Thyroid gland (tissue), 4 donors: ENCODE measurements around the gene C1QB. TPM values are rescaled to one million over a fixed set of nuclear protein-coding genes. Genes with fewer than 3 reads are reported as not detected.

Experiments used
- DNase-seq, 2 donors: peaks; one replicate each; pipeline ENCODE4 v3.0.0-alpha.2; 2019
- H3K27ac ChIP-seq, 3 donors: fragments of 200-600 bp; sonication (generic); 1 replicate in 2 of 3; 2 replicates in 1 of 3; pipeline ENCODE4 v1.5.1; 2016 to 2019; ENCODE audit warnings: mild to moderate bottlenecking in 1 of 3, moderate library complexity in 1 of 3
- H3K27me3 ChIP-seq: fragments of 200-600 bp; sonication (generic); one replicate; pipeline ENCODE4 v1.5.1; 2019
- H3K36me3 ChIP-seq, 2 donors: fragments of 200-600 bp; sonication (generic); one replicate each; pipeline ENCODE4 v1.5.1; 2016 to 2019
- H3K4me1 ChIP-seq, 2 donors: fragments of 200-600 bp; sonication (generic); one replicate each; pipeline ENCODE4 v1.5.1; 2017 to 2019
- H3K4me3 ChIP-seq, 3 donors: fragments of 200-600 bp; sonication (generic); replicated peaks in 1 of 3; 1 replicate in 2 of 3; 2 replicates in 1 of 3; pipeline ENCODE4 v1.5.1; 2016; ENCODE audit warnings: mild to moderate bottlenecking in 1 of 3
- H3K9me3 ChIP-seq: fragments of 200-600 bp; sonication (generic); one replicate; pipeline ENCODE4 v1.5.1; 2017
- POLR2A ChIP-seq, 2 donors: fragments of 450-650 bp; IDR thresholded peaks; one replicate each; pipeline ENCODE4 v1.6.1; 2017; ENCODE audit warnings: antibody characterized with exemption in 2 of 2, mild to moderate bottlenecking in 2 of 2, moderate library complexity in 1 of 2
- WGBS, 2 donors: methylation state at CpG; one replicate each; pipeline ENCODE4 v1.1.5; 2017; 5-methylcytosine and 5-hydroxymethylcytosine counted together
- intact Hi-C: fragments of 100-400 bp; cut with DNase I; formaldehyde crosslinking; loops from one replicate; pipeline ENCODE4 v1.15.1; 2023
- total RNA-seq, 4 donors: library from RNA; depleted of rRNA; stranded (reverse); fragments of >200 nt; gene quantifications; one replicate each; pipeline ENCODE4 v1.2.3, GENCODE V29; 2016
- TF ChIP-seq, protein P1 (sequence below), 6 experiments: fragments of 200-600 bp in 3 of 6; fragments of 450-650 bp in 3 of 6; sonication (generic) in 3 of 6; IDR thresholded peaks; one replicate each; pipeline ENCODE4 v1.5.1; 2016 to 2019; ENCODE audit warnings: antibody characterized with exemption in 6 of 6, mild to moderate bottlenecking in 2 of 6, inconsistent platforms in 1 of 6, moderate library complexity in 1 of 6

The C1QB gene
- total RNA-seq, 4 donors from 2014 or later: 83.4 to 258 (median 146) TPM

DNA sequence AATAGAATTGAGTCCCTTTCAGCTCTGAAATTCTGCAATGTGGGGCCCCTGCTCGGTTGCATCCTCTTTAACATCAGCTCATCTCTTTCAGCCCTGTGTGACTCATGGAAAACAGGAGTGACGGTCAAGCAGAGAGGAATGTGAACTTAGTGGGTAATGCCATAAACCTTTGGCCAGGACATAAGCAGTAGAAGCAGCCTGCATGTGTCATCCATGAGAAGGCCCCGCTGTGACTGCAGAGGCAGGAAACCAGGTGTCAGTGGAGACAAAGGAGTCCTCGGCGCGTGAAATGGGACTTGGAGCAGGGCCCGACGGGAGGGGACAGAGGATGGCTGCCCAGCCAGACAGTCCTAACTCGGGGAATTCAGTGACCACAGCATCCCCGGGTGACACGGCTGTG, 36.5 kb downstream of the C1QB start:
- 63 to 65% methylated on average over 11 of the region's 11 CpGs for WGBS, 2 donors
- no peaks in the 10 kb centered on the region for H3K36me3 ChIP-seq
- no peaks in the 10 kb centered on the region for H3K9me3 ChIP-seq
- no peak overlapping the region for H3K4me3 ChIP-seq
- TF ChIP-seq, protein P1, sequence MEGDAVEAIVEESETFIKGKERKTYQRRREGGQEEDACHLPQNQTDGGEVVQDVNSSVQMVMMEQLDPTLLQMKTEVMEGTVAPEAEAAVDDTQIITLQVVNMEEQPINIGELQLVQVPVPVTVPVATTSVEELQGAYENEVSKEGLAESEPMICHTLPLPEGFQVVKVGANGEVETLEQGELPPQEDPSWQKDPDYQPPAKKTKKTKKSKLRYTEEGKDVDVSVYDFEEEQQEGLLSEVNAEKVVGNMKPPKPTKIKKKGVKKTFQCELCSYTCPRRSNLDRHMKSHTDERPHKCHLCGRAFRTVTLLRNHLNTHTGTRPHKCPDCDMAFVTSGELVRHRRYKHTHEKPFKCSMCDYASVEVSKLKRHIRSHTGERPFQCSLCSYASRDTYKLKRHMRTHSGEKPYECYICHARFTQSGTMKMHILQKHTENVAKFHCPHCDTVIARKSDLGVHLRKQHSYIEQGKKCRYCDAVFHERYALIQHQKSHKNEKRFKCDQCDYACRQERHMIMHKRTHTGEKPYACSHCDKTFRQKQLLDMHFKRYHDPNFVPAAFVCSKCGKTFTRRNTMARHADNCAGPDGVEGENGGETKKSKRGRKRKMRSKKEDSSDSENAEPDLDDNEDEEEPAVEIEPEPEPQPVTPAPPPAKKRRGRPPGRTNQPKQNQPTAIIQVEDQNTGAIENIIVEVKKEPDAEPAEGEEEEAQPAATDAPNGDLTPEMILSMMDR (IDR thresholded peaks at IDR 0.05): no peak
- TF ChIP-seq POLR2A (IDR thresholded peaks at IDR 0.05): no peak
- no peaks in the 10 kb centered on the region for H3K27me3 ChIP-seq
- DNase-seq: peak; percentile 12 to 41
- H3K4me1 ChIP-seq: no peaks in the 10 kb centered on the region
- no peak overlapping the region for H3K27ac ChIP-seq
- intact Hi-C loops: no loop called here

DNA sequence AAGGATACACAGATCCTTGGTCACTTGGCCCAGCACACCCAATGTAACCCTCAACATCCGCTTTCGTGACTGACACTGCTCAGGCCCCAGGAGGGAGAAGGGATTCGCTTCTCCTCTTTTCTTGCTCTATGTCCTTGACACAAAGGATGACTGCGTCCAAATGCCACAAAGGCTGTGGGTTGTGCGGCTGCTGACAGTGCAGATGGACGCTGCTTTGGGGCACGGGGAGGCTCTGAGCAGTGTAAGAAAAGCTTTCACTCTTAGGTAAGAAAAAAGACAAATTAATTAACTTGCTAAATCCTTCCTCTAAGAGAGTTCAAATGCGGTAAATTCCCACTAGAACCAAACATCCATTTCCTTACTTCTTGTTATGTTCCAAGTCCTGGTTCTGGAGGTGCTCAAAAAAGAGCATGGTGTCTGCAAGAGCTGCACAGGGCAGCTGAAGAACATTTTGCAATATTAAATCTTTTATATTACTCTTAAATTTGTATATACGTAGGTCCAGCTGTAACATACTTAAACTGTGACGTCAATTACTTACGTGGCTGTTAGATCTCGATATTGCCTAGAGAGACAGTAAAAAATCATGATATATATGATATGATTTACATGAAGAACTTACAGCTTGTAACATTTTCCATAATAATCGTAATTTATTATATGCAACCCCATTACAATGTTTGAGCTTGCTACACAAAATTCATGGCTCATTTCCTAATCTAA, 38.2 kb downstream of the C1QB start:
- no peak for DNase-seq
- Histone ChIP-seq H3K4me3 (no peak overlapping the region), H3K27ac (no peak overlapping the region), H3K27me3 (no peaks in the 10 kb centered on the region), H3K4me1 (no peaks in the 10 kb centered on the region), H3K36me3 (no peaks in the 10 kb centered on the region), H3K9me3 (no peaks in the 10 kb centered on the region)
- intact Hi-C loops: no loop called here
- 82% methylated on average over 13 of the region's 13 CpGs for WGBS, 2 donors
- TF ChIP-seq, protein P1 (IDR thresholded peaks at IDR 0.05): no peak
- no peak for TF ChIP-seq POLR2A (IDR thresholded peaks at IDR 0.05)

- H3K4me3 ChIP-seq: no peak overlapping the region
- H3K27me3 ChIP-seq: no peaks in the 10 kb centered on the region
- no peak overlapping the region for H3K27ac ChIP-seq
- 94 to 95% methylated on average over 5 of the region's 5 CpGs for WGBS, 2 donors
- no peak for DNase-seq
- no peaks in the 10 kb centered on the region for H3K4me1 ChIP-seq
- no peaks in the 10 kb centered on the region for H3K9me3 ChIP-seq
- no peaks in the 10 kb centered on the region for H3K36me3 ChIP-seq
- intact Hi-C loops: no loop called here
- TF ChIP-seq, protein P1 (IDR thresholded peaks at IDR 0.05): no peak
- no peak for TF ChIP-seq POLR2A (IDR thresholded peaks at IDR 0.05)
Measured at GRCh38 chr1:22694172-22694571, 41.1 kb downstream of the C1QB start.

- WGBS, 2 donors: 88 to 89% methylated on average over 3 of the region's 3 CpGs
- Histone ChIP-seq H3K4me3 (no peak overlapping the region), H3K4me1 (no peaks in the 10 kb centered on the region), H3K9me3 (no peaks in the 10 kb centered on the region), H3K36me3 (no peaks in the 10 kb centered on the region), H3K27ac (no peak overlapping the region), H3K27me3 (no peaks in the 10 kb centered on the region)
- DNase-seq: no peak
- no peak for TF ChIP-seq POLR2A (IDR thresholded peaks at IDR 0.05)
- TF ChIP-seq, protein P1 (IDR thresholded peaks at IDR 0.05): no peak
- intact Hi-C loops: no loop called here
Measured at GRCh38 chr1:22696610-22697009, 43.6 kb downstream of the C1QB start.

GRCh38 chr1:22697980-22698379, 44.9 kb downstream of the C1QB start:
- TF ChIP-seq, protein P1 (IDR thresholded peaks at IDR 0.05): no peak
- no peak for TF ChIP-seq POLR2A (IDR thresholded peaks at IDR 0.05)
- WGBS, 2 donors: 79 to 82% methylated on average over 5 of the region's 5 CpGs
- Histone ChIP-seq H3K4me1 (no peaks in the 10 kb centered on the region), H3K36me3 (no peaks in the 10 kb centered on the region), H3K4me3 (no peak overlapping the region), H3K27ac (no peak overlapping the region), H3K27me3 (no peaks in the 10 kb centered on the region), H3K9me3 (no peaks in the 10 kb centered on the region)
- intact Hi-C loops: no loop called here
- no peak for DNase-seq
